Measurements from ENCODE around the gene SLC38A1.

SLC38A1 gene

GRCh38 chr12:46160981-46161690, 107.7 kb downstream of the SLC38A1 start:
- DNase-seq, result no peak

GRCh38 chr12:46160101-46160980, 108.5 kb downstream of the SLC38A1 start:
- DNase-seq, result no peak

- DNase-seq, result no peak
Observed at GRCh38 chr12:46159309-46159901, 109.4 kb downstream of the SLC38A1 start.

GRCh38 chr12:46158501-46158900, 110.3 kb downstream of the SLC38A1 start:
- DNase-seq, result no peak

GRCh38 chr12:46154221-46154985, 114.4 kb downstream of the SLC38A1 start:
- DNase-seq, result no peak

GRCh38 chr12:46153268-46153872, 115.5 kb downstream of the SLC38A1 start:
- DNase-seq, result peak; percentile 49

GRCh38 chr12:46152456-46152855, 116.4 kb downstream of the SLC38A1 start:
- DNase-seq, result no peak

GRCh38 chr12:46150735-46151134, 118.1 kb downstream of the SLC38A1 start:
- DNase-seq, result no peak

- no peak for DNase-seq
Observed at GRCh38 chr12:46149905-46150304, 118.9 kb downstream of the SLC38A1 start.

GRCh38 chr12:46149079-46149464, 119.8 kb downstream of the SLC38A1 start:
- DNase-seq, result no peak

GRCh38 chr12:46148327-46149078, 120.3 kb downstream of the SLC38A1 start:
- DNase-seq, result no peak

- no peak for DNase-seq
Observed at GRCh38 chr12:46147144-46147543, 121.7 kb downstream of the SLC38A1 start.

GRCh38 chr12:46145881-46146280, 123.0 kb downstream of the SLC38A1 start:
- no peak for DNase-seq

GRCh38 chr12:46144433-46144832, 124.4 kb downstream of the SLC38A1 start:
- DNase-seq, result no peak

- DNase-seq, result no peak
Observed at GRCh38 chr12:46136249-46136648, 132.6 kb downstream of the SLC38A1 start.

GRCh38 chr12:46135750-46136149, 133.1 kb downstream of the SLC38A1 start:
- no peak for DNase-seq

GRCh38 chr12:46134852-46135251, 134.0 kb downstream of the SLC38A1 start:
- DNase-seq, result no peak

- DNase-seq, result no peak
Observed at GRCh38 chr12:46134205-46134811, 134.5 kb downstream of the SLC38A1 start.

- DNase-seq, result no peak
Observed at GRCh38 chr12:46133751-46134150, 135.1 kb downstream of the SLC38A1 start.

All from CD4-positive, alpha-beta T cell treated with Interleukin-10 for 1 hour (primary cell).